GM23338 (cell line): ENCODE results near the gene RHOB. TPM values are rescaled to one million over a fixed set of nuclear protein-coding genes. Genes with fewer than 3 reads are reported as not detected.
"Not testable (repeated sequence)": the region's sequence is repeated elsewhere in the genome, so short reads cannot be mapped to it uniquely, and the experiment has no call there.

ENCODE experiments used
- ATAC-seq: fragments of 200-7000 bp; cut with Tn5 transposase; 3 replicates; pipeline ENCODE4 v1.9.1; 2020
- DNase-seq: peaks from one replicate; pipeline ENCODE4 v3.0.0-alpha.2; 2015; ENCODE audit warnings: low spot score
- H2AFZ ChIP-seq: fragments of 200-600 bp; sonication (generic); 2 replicates; pipeline ENCODE4 v1.8.0; 2016; ENCODE audit warnings: antibody characterized with exemption, mild to moderate bottlenecking, moderate library complexity
- H3F3A ChIP-seq: fragments of 200-600 bp; sonication (generic); replicated peaks from 2 replicates; pipeline ENCODE4 v1.8.0; 2017; ENCODE audit warnings: antibody characterized with exemption, mixed run types, low read depth
- H3K27ac ChIP-seq: fragments of 200-600 bp; sonication (generic); 2 replicates; pipeline ENCODE4 v1.6.1; 2016; ENCODE audit warnings: low read depth
- H3K27me3 ChIP-seq: fragments of 200-600 bp; sonication (generic); 2 replicates; pipeline ENCODE4 v1.8.0; 2016; ENCODE audit warnings: mild to moderate bottlenecking, mixed run types, moderate library complexity; ENCODE audit not compliant: insufficient read depth
- H3K36me3 ChIP-seq: fragments of 200-600 bp; sonication (generic); 2 replicates; pipeline ENCODE4 v1.8.0; 2016; ENCODE audit warnings: mild to moderate bottlenecking; ENCODE audit not compliant: insufficient read depth
- H3K4me1 ChIP-seq: fragments of 200-600 bp; sonication (generic); 2 replicates; pipeline ENCODE4 v1.8.0; 2016; ENCODE audit warnings: mild to moderate bottlenecking, moderate library complexity; ENCODE audit not compliant: insufficient read depth
- H3K4me2 ChIP-seq: fragments of 200-600 bp; sonication (generic); 2 replicates; pipeline ENCODE4 v1.7.1; 2017; ENCODE audit warnings: mixed run types
- H3K4me3 ChIP-seq: fragments of 200-600 bp; sonication (generic); 2 replicates; pipeline ENCODE4 v1.6.1; 2016; ENCODE audit warnings: mixed run types
- H3K79me2 ChIP-seq: fragments of 200-600 bp; sonication (generic); replicated peaks from 2 replicates; pipeline ENCODE4 v1.8.0; 2017; ENCODE audit warnings: mild to moderate bottlenecking; ENCODE audit not compliant: insufficient read depth
- H3K9me2 ChIP-seq: fragments of 200-600 bp; sonication (generic); 2 replicates; pipeline ENCODE4 v1.8.0; 2017; ENCODE audit not compliant: insufficient read depth
- H4K20me1 ChIP-seq: fragments of 200-600 bp; sonication (generic); replicated peaks from 2 replicates; pipeline ENCODE4 v1.8.0; 2017; ENCODE audit warnings: mild to moderate bottlenecking; ENCODE audit not compliant: insufficient read depth
- H3K27ac Mint-ChIP-seq: 2 replicates; pipeline ENCODE4 v1.8.0; 2020; ENCODE audit warnings: inconsistent platforms, mild to moderate bottlenecking, moderate library complexity, mixed read lengths
- H3K27me3 Mint-ChIP-seq: 3 replicates; pipeline ENCODE4 v1.8.0; 2022; ENCODE audit warnings: low read depth, mild to moderate bottlenecking, moderate library complexity, mixed read lengths, inconsistent platforms; ENCODE audit not compliant: insufficient read depth, poor library complexity
- H3K36me3 Mint-ChIP-seq: 3 replicates; pipeline ENCODE4 v1.8.0; 2021; ENCODE audit warnings: low read depth, mild to moderate bottlenecking, inconsistent platforms, moderate library complexity, mixed read lengths
- H3K4me1 Mint-ChIP-seq: 3 replicates; pipeline ENCODE4 v1.8.0; 2020; ENCODE audit warnings: mild to moderate bottlenecking, inconsistent platforms, mixed read lengths
- H3K4me3 Mint-ChIP-seq: 3 replicates; pipeline ENCODE4 v1.8.0; 2021; ENCODE audit warnings: moderate library complexity, mild to moderate bottlenecking, inconsistent platforms, mixed read lengths
- H3K9me3 Mint-ChIP-seq: 3 replicates; pipeline ENCODE4 v1.8.0; 2020; ENCODE audit warnings: moderate library complexity, mild to moderate bottlenecking, inconsistent platforms, mixed read lengths
- CREB1 ChIP-seq: fragments of 250-450 bp; sonication (Bioruptor Pico); IDR thresholded peaks from 2 replicates; pipeline ENCODE4 v1.5.0; 2020; ENCODE audit warnings: low read depth, mild to moderate bottlenecking, moderate library complexity
- EZH2 ChIP-seq: fragments of 200-600 bp; sonication (generic); IDR thresholded peaks from one replicate; pipeline ENCODE4 v1.8.0; 2017; ENCODE audit warnings: antibody characterized with exemption, mild to moderate bottlenecking, low read depth; ENCODE audit not compliant: unreplicated experiment
- EZH2phosphoT487 ChIP-seq: fragments of 200-600 bp; sonication (generic); IDR thresholded peaks from one replicate; pipeline ENCODE4 v1.8.1; 2018; ENCODE audit warnings: antibody characterized with exemption; ENCODE audit not compliant: unreplicated experiment
- JUNB ChIP-seq: IDR thresholded peaks from one replicate; pipeline ENCODE4 v1.6.1; 2016; ENCODE audit warnings: antibody characterized with exemption; ENCODE audit not compliant: unreplicated experiment
- NANOG ChIP-seq: IDR thresholded peaks from 2 replicates; pipeline ENCODE4 v1.6.1; 2016; ENCODE audit warnings: antibody characterized with exemption, borderline replicate concordance
- POLR2AphosphoS5 ChIP-seq: IDR thresholded peaks from 2 replicates; pipeline ENCODE4 v1.6.1; 2016; ENCODE audit warnings: antibody characterized with exemption, low read depth
- REST ChIP-seq: IDR thresholded peaks from one replicate; pipeline ENCODE4 v1.6.1; 2018; ENCODE audit warnings: antibody characterized with exemption; ENCODE audit not compliant: unreplicated experiment
- ZNF114 ChIP-seq: fragments of 250-450 bp; sonication (Bioruptor Pico); IDR thresholded peaks from 2 replicates; pipeline ENCODE4 v1.5.0; 2020; ENCODE audit warnings: mild to moderate bottlenecking, moderate library complexity
- ZNF331 ChIP-seq: fragments of 250-450 bp; sonication (Bioruptor Pico); IDR thresholded peaks from 2 replicates; pipeline ENCODE4 v1.5.0; 2020; ENCODE audit warnings: low read depth, mild to moderate bottlenecking, moderate library complexity
- polyA plus RNA-seq: library from polyadenylated mRNA; unstranded; fragments of >200 nt; fragmentation: Nextera tagmentation; extraction: Ambion mirVana; gene quantifications from 2 replicates; pipeline ENCODE4 v1.2.1, GENCODE V29; 2016
- total RNA-seq: library from RNA; depleted of rRNA; stranded (reverse); fragments of >200 nt; shearing (Covaris generic); gene quantifications from 2 replicates; pipeline ENCODE4 v1.2.3, GENCODE V29; 2014
- TF ChIP-seq, protein P1 (sequence below): fragments of 250-450 bp; sonication (Bioruptor Pico); IDR thresholded peaks from 2 replicates; pipeline ENCODE4 v1.5.0; 2020; ENCODE audit warnings: mild to moderate bottlenecking, moderate library complexity

The RHOB gene
- total and polyA plus RNA-seq, 2 experiments from 2014 or later = 6.6 to 26.9 TPM

DNA sequence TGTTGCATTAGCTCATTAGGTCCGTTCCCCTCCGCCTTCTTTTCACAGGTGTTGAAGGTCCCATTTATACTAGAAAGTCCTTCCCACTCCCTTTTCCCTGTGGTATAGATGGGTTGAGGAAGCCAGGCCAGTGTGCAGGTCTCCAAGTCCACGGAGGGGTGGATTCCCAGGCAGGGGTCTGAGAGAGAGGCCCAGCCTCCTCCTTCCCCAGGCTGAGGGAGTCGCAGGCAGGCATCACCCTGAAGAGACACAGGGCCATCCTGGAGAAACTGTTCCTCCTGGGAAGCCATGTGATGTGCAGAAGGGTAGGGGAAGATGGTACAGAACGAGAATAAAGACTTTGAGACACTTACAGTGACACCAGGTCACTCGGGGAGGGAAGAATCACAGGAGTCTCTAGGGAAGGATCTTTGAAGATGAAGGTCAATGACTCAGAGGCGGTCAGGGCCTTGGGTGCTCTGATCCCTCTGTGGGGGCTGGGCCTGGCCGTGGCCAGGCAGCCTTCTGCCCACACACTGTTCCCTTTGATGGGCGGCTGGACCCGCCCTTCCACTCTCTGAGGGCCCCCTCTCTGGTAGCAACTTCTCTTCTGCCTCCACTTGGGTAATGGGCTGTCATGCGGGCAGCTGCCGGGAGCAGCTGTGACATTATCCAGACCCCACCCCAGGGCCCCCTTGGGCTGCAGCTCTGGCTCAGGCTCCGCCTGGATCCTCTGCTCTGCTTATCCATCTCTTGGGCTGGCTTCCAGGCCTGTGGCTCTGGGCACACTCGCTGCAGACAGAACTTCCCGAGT lies 45.1 kb downstream of the RHOB start (continued):
- TF ChIP-seq, protein P1, sequence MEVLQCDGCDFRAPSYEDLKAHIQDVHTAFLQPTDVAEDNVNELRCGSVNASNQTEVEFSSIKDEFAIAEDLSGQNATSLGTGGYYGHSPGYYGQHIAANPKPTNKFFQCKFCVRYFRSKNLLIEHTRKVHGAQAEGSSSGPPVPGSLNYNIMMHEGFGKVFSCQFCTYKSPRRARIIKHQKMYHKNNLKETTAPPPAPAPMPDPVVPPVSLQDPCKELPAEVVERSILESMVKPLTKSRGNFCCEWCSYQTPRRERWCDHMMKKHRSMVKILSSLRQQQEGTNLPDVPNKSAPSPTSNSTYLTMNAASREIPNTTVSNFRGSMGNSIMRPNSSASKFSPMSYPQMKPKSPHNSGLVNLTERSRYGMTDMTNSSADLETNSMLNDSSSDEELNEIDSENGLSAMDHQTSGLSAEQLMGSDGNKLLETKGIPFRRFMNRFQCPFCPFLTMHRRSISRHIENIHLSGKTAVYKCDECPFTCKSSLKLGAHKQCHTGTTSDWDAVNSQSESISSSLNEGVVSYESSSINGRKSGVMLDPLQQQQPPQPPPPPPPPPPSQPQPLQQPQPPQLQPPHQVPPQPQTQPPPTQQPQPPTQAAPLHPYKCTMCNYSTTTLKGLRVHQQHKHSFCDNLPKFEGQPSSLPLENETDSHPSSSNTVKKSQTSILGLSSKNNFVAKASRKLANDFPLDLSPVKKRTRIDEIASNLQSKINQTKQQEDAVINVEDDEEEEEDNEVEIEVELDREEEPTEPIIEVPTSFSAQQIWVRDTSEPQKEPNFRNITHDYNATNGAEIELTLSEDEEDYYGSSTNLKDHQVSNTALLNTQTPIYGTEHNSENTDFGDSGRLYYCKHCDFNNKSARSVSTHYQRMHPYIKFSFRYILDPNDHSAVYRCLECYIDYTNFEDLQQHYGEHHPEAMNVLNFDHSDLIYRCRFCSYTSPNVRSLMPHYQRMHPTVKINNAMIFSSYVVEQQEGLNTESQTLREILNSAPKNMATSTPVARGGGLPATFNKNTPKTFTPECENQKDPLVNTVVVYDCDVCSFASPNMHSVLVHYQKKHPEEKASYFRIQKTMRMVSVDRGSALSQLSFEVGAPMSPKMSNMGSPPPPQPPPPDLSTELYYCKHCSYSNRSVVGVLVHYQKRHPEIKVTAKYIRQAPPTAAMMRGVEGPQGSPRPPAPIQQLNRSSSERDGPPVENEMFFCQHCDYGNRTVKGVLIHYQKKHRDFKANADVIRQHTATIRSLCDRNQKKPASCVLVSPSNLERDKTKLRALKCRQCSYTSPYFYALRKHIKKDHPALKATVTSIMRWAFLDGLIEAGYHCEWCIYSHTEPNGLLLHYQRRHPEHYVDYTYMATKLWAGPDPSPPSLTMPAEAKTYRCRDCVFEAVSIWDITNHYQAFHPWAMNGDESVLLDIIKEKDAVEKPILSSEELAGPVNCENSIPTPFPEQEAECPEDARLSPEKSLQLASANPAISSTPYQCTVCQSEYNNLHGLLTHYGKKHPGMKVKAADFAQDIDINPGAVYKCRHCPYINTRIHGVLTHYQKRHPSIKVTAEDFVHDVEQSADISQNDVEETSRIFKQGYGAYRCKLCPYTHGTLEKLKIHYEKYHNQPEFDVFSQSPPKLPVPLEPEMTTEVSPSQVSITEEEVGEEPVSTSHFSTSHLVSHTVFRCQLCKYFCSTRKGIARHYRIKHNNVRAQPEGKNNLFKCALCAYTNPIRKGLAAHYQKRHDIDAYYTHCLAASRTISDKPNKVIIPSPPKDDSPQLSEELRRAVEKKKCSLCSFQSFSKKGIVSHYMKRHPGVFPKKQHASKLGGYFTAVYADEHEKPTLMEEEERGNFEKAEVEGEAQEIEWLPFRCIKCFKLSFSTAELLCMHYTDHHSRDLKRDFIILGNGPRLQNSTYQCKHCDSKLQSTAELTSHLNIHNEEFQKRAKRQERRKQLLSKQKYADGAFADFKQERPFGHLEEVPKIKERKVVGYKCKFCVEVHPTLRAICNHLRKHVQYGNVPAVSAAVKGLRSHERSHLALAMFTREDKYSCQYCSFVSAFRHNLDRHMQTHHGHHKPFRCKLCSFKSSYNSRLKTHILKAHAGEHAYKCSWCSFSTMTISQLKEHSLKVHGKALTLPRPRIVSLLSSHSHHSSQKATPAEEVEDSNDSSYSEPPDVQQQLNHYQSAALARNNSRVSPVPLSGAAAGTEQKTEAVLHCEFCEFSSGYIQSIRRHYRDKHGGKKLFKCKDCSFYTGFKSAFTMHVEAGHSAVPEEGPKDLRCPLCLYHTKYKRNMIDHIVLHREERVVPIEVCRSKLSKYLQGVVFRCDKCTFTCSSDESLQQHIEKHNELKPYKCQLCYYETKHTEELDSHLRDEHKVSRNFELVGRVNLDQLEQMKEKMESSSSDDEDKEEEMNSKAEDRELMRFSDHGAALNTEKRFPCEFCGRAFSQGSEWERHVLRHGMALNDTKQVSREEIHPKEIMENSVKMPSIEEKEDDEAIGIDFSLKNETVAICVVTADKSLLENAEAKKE (CRISPR knock-in tag) = no peak
- no peak for TF ChIP-seq REST
- no peak for TF ChIP-seq POLR2AphosphoS5
- no peak for TF ChIP-seq EZH2
- no peak for TF ChIP-seq ZNF114 (CRISPR knock-in tag)
- no peak for TF ChIP-seq CREB1 (CRISPR knock-in tag)
- no peak for TF ChIP-seq NANOG
- TF ChIP-seq JUNB = no peak
- TF ChIP-seq ZNF331 (CRISPR knock-in tag) = no peak
- TF ChIP-seq EZH2phosphoT487 = no peak

GRCh38 chr2:20493095-20493494 lies 46.2 kb downstream of the RHOB start:
- H2AFZ ChIP-seq, H3K36me3 ChIP-seq, ATAC-seq, H3K4me2 ChIP-seq, H3K27ac ChIP-seq, H3K9me2 ChIP-seq, H3K27me3 ChIP-seq, H3K4me1 ChIP-seq, H3K4me3 Mint-ChIP-seq, H3K79me2 ChIP-seq, H3K36me3 Mint-ChIP-seq, H3F3A ChIP-seq, H4K20me1 ChIP-seq, H3K9me3 Mint-ChIP-seq, H3K27ac Mint-ChIP-seq, H3K4me3 ChIP-seq, DNase-seq: not testable (repeated sequence)
- Mint-ChIP-seq H3K4me1 (peaks cover 30% of the 10 kb centered on the region), H3K27me3 (peaks cover 11% of the 10 kb centered on the region)
